Stimulated activated CD8-positive, alpha-beta memory T cell treated with anti-CD3 and anti-CD28 coated beads, Interleukin-2, amount 100 ng/mL, for 48 hours (primary cell): ENCODE results near the gene GPR18.

ENCODE experiments used
- DNase-seq, 2 donors: peaks; one replicate each; pipeline ENCODE4 v3.0.0-alpha.2; 2020; ENCODE audit warnings: low read depth in 2 of 2

Gene GPR18

DNA sequence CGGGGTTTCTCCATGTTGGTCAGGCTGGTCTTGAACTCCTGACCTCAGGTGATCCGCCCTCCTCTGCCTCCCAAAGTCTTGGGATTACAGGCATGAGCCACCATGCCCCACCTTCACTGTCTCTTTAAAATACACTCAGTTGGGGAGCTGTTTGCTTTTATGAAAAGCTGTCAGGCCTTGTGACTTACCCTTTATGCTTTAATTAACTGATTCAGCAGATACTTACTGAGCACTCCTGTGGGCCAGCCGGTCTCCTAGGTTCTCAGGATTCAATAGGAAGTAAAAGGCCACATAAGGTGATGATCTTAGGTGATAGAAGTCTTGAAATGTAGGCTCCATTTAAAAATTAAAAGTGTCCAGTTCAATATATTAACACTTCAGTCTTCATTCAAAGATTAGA is 50.0 kb downstream of the GPR18 start:
- no peak for DNase-seq

DNA sequence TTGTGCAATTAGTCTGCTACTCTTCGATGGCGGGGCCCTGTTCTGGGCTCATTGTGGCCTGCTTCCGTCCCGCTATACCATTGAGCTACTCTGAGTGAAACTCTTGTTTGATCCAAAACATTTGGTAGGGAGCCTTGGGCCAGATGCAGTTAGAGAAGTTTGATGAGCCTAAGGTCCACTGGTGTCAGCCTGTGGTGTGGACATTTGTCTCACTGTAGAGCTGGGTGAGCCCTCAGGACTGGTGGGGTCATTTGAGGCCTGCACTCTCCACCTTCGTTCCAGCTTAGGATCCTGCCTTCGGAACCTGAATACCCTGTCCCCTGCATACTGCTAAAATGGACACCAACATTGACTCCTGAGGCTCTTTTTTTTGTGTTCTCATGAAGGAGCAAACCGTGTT is 50.7 kb downstream of the GPR18 start:
- DNase-seq, result no peak

DNA sequence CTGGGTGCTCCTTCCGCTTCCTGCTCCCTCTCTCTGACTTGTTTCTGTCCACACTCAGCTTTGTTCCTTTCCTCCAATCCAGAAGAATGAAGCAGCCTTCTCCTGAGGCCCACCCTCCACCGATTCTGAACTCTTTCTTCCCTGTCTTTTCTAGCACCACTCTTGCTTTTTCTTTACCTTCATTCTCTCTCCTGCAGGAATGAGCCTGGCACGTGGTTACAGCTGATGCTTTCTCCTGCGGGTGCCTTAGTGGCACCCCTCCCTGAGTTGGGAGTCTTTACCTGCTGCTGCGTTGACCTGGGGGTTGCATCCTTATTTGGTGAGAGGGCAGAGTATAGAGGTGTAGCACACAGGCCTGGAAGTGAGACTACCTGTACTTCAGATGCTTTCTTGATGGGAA is 51.3 kb downstream of the GPR18 start:
- no peak for DNase-seq

DNA sequence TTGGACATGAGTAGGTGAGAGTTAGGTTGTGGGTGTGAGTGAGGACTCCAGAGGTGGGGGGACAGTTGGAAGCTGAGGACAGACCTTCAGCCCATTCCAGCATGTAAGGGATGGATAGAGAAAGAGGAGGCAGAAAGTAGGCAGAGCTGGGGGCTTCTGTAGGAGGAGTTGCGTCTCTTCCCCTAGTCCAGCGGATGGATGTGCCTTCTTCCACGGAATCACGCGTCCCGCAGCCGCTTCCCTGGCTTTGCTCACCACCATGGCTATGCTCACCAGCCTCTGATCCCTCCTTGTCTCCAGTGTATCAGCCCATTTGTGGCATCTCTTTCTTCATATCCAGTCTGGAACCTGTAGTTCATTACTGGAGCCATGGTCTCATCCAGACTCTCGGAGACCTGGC is 52.0 kb downstream of the GPR18 start:
- no peak for DNase-seq

DNA sequence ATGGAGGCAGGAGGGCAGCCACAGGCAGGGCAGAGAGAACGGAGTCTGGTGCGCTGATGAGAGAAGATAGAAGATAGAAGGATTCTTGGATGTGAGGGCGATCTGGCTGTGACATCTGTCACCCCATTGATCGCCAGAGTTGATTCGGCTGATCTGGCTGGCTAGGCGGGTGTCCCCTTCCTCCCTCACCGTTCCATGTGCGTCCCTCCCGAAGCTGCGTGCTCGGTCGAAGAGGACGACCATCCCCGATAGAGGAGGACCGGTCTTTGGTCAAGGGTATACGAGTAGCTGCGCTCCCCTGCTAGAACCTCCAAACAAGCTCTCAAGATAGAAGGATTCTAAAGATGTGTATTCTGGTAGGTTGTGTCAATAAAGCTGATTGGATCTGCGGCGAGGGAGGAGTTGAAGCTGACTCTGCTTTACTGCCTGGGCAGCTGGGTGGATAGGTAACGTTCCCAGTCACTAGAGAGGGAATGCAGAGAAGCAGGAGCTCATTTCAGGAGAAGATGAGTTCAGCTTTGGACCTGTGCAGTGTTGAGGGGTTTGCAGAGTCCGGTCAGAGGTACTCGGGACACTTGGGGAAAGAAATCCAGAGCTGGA is 52.5 kb downstream of the GPR18 start:
- no peak for DNase-seq
